Measurements from ENCODE around the gene ST7. TPM values are rescaled to one million over a fixed set of nuclear protein-coding genes. Genes with fewer than 3 reads are reported as not detected.

ST7 gene
- total RNA-seq, 2 donors from 2014 or later: 24.6 to 34.3 TPM

DNA sequence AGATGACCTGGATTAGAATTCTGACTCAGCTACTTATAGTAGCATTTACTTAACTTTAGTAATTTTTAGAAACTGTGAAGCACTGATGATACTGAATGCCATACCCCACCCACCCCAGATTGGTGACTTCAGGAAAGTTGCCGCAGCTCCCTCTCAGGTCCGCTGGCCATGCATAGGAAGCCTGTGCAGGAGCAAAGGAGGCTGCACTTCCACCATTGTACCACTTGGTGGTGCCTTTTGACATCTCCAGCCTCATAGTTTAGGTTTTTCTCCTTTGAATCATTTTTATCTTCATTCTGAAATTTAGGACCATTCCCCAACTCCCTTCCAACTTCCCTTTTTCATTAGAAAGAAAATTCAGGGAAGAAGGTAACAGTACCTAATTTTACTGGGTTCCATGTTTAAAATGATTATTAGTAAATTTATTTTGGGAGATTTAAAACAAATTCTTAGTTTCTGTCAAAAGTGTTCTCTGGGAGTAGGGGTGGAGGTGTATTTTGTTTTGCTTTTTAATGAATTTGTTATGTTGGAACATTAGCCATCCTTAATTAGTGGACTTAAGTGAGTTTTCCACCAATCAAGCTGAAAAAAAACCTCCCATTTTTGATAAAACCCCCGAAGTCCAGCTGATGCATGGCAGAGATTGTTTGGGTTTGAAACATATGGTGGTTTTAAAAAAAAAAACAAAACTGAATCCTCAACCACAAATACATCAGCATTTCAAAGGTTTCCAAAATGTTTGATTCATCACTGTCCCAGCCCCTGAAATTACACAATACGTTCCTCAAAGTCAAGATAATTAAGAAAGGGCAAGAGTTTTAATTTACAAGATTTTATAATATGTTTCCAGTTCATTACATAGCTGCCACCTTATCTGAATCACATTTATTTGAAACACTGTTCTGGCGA lies 259.9 kb downstream of the ST7 start:
- intact Hi-C loops (cut with DNase I): no loop called here
- no peak overlapping the region for H3K27ac ChIP-seq
- TF ChIP-seq, protein P1, sequence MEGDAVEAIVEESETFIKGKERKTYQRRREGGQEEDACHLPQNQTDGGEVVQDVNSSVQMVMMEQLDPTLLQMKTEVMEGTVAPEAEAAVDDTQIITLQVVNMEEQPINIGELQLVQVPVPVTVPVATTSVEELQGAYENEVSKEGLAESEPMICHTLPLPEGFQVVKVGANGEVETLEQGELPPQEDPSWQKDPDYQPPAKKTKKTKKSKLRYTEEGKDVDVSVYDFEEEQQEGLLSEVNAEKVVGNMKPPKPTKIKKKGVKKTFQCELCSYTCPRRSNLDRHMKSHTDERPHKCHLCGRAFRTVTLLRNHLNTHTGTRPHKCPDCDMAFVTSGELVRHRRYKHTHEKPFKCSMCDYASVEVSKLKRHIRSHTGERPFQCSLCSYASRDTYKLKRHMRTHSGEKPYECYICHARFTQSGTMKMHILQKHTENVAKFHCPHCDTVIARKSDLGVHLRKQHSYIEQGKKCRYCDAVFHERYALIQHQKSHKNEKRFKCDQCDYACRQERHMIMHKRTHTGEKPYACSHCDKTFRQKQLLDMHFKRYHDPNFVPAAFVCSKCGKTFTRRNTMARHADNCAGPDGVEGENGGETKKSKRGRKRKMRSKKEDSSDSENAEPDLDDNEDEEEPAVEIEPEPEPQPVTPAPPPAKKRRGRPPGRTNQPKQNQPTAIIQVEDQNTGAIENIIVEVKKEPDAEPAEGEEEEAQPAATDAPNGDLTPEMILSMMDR (IDR thresholded peaks at IDR 0.05): peak; percentile 31 to 87 (median 66)
- no peak for TF ChIP-seq POLR2A (IDR thresholded peaks at IDR 0.05)
- DNase-seq (peak; percentile 53 to 68 (median 58)), ATAC-seq (peak; percentile 73)
- no peak overlapping the region for H3K4me3 ChIP-seq
- no peaks in the 10 kb centered on the region for H3K4me1 ChIP-seq
- H3K36me3 ChIP-seq (replicated peaks in 1 of 2; ENCODE audit: insufficient read depth in 1 of 2, low read depth in 2 of 2): peaks cover 0 to 2% of the 10 kb centered on the region in 2 donors
- H3K9me3 ChIP-seq: no peaks in the 10 kb centered on the region
- WGBS, 2 donors: 66 to 84% methylated on average over 5 of the region's 5 CpGs
- no peaks in the 10 kb centered on the region for H3K27me3 ChIP-seq

DNA sequence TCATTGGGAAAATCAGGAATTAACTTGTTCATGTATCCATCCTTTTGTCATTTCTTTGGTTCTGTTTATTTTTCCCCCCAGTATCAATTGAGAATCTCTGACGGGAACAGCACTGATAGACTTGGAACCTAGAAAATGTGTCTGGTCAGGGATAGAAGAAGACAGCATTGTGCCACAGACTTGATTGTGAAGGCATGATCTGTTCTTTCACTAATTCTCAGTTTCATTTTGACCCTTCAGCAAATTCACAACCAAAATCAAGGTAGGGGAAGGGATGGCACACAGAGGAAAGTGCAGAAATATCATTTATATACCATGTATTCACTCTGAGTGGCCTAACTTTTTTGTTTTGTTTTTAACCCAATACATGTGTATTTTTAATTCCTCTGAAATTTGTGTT lies 262.7 kb downstream of the ST7 start:
- intact Hi-C loops (cut with DNase I): no loop called here
- Histone ChIP-seq H3K27me3 (no peaks in the 10 kb centered on the region), H3K36me3 (replicated peaks in 1 of 2; ENCODE audit: insufficient read depth in 1 of 2, low read depth in 2 of 2) (no peaks in the 10 kb centered on the region), H3K9me3 (no peaks in the 10 kb centered on the region), H3K27ac (no peak overlapping the region), H3K4me3 (no peak overlapping the region), H3K4me1 (no peaks in the 10 kb centered on the region)
- DNase-seq (no peak), ATAC-seq (no peak)
- WGBS, 2 donors: 88 to 91% methylated on average over 1 of the region's 1 CpG
- TF ChIP-seq POLR2A (IDR thresholded peaks at IDR 0.05): no peak
- TF ChIP-seq, protein P1 (IDR thresholded peaks at IDR 0.05): no peak

DNA sequence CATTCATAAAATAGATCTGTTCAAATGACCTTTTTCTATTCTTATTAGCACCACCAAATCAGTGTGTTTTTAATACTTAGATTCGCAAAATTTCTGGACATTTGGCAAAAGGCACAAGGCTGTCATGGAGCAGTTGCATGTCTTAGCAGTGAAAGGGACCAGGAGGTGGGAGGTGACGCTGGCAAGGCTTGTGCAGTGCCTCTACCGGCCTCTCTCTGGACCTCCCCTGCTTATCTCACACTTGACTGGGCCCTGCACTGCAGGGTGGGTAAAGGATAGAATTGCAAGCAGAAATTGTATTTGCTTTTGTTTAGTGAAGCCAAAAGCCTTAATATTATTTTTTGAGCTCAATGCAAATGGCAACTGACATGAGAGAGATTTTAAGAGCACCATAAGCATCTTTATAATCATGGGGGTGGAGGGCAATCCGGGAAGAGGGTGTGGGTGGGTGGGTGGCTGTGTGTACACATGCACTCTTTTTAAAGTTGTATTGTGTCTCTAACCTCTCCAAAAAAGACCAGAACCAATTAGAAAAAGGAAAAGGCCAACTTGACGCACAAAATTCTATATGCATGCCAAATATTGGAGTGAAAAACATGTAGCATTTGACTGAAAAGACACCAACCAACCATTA lies 263.3 kb downstream of the ST7 start:
- H3K4me1 ChIP-seq: no peaks in the 10 kb centered on the region
- intact Hi-C loops (cut with DNase I): no loop called here
- WGBS, 2 donors: 86 to 87% methylated on average over 5 of the region's 5 CpGs
- H3K4me3 ChIP-seq: no peak overlapping the region
- ATAC-seq (no peak), DNase-seq (no peak)
- H3K36me3 ChIP-seq (replicated peaks in 1 of 2; ENCODE audit: insufficient read depth in 1 of 2, low read depth in 2 of 2): no peaks in the 10 kb centered on the region
- no peaks in the 10 kb centered on the region for H3K9me3 ChIP-seq
- TF ChIP-seq POLR2A (IDR thresholded peaks at IDR 0.05): no peak
- TF ChIP-seq, protein P1 (IDR thresholded peaks at IDR 0.05): no peak
- no peak overlapping the region for H3K27ac ChIP-seq
- no peaks in the 10 kb centered on the region for H3K27me3 ChIP-seq

GRCh38 chr7:117217106-117218035 lies 264.1 kb downstream of the ST7 start:
- ATAC-seq: no peak
- Histone ChIP-seq H3K36me3 (replicated peaks in 1 of 2; ENCODE audit: insufficient read depth in 1 of 2, low read depth in 2 of 2) (no peaks in the 10 kb centered on the region), H3K9me3 (no peaks in the 10 kb centered on the region), H3K27me3 (no peaks in the 10 kb centered on the region), H3K4me1 (no peaks in the 10 kb centered on the region), H3K4me3 (no peak overlapping the region), H3K27ac (no peak overlapping the region)
- intact Hi-C loops (cut with DNase I): no loop called here
- WGBS, 2 donors: 74 to 83% methylated on average over 6 of the region's 6 CpGs
- TF ChIP-seq, protein P1 (IDR thresholded peaks at IDR 0.05): no peak
- TF ChIP-seq POLR2A (IDR thresholded peaks at IDR 0.05): no peak
- no peak for DNase-seq
